Adrenal gland (tissue), 12 donors: ENCODE results near the gene NPC1. TPM values are rescaled to one million over a fixed set of nuclear protein-coding genes. Genes with fewer than 3 reads are reported as not detected.

Experiments
- DNase-seq, 7 donors: peaks; one replicate each; pipeline ENCODE4 v3.0.0-alpha.2; 2019 to 2020
- H3K27ac ChIP-seq, 5 donors: fragments of 200-600 bp; sonication (generic) in 4 of 5; 1 replicate in 3 of 5; 2 replicates in 2 of 5; pipeline versions ENCODE4 v1.5.1 to v1.8.0; 2016 to 2020; ENCODE audit warnings: mild to moderate bottlenecking in 1 of 5
- H3K27me3 ChIP-seq: fragments of 200-600 bp; 2 replicates; pipeline ENCODE4 v1.8.0; 2021
- H3K36me3 ChIP-seq, 2 donors: fragments of 200-600 bp; replicated peaks in 1 of 2; 1 replicate in 1 of 2; 2 replicates in 1 of 2; pipeline versions ENCODE4 v1.5.1 to v1.8.0; 2018 to 2022
- H3K4me1 ChIP-seq, 2 donors: fragments of 200-600 bp; replicated peaks in 1 of 2; 1 replicate in 1 of 2; 2 replicates in 1 of 2; pipeline versions ENCODE4 v1.5.1 to v1.8.0; 2018 to 2021
- H3K4me3 ChIP-seq, 4 donors: fragments of 200-600 bp; sonication (generic) in 3 of 4; one replicate each; pipeline ENCODE4 v1.5.1; 2016 to 2018
- H3K9me3 ChIP-seq, 3 donors: fragments of 200-600 bp; sonication (generic) in 1 of 3; replicated peaks in 1 of 3; 1 replicate in 2 of 3; 2 replicates in 1 of 3; pipeline versions ENCODE4 v1.5.1 to v1.8.0; 2016 to 2021
- CTCF ChIP-seq, 6 experiments: fragments of 450-650 bp in 4 of 6; fragments of 200-600 bp in 2 of 6; sonication (generic) in 1 of 6; IDR thresholded peaks; 1 replicate in 5 of 6; 2 replicates in 1 of 6; pipeline versions ENCODE4 v1.5.1 to v1.8.0; 2016 to 2021; ENCODE audit warnings: antibody characterized with exemption in 6 of 6, mild to moderate bottlenecking in 2 of 6, moderate library complexity in 1 of 6
- POLR2A ChIP-seq, 2 donors: fragments of 450-650 bp; IDR thresholded peaks; one replicate each; pipeline ENCODE4 v1.6.1; 2017; ENCODE audit warnings: antibody characterized with exemption in 2 of 2, mild to moderate bottlenecking in 2 of 2, moderate library complexity in 1 of 2
- WGBS, 4 donors: extraction: QIAGEN DNeasy Blood & Tissue Kit in 2 of 4; methylation state at CpG; one replicate each; pipeline versions ENCODE4 v1.1.5 to v1.1.7; 2013 to 2017; 5-methylcytosine and 5-hydroxymethylcytosine counted together
- intact Hi-C, 2 donors: fragments of 100-400 bp; cut with DNase I; formaldehyde crosslinking; loops; one replicate each; pipeline versions ENCODE4 v1.14.1 to v1.15.0; 2022 to 2023
- polyA plus RNA-seq, 3 donors: library from polyadenylated mRNA; stranded (reverse); fragments of 200-250 nt in 2 of 3; fragments of 350-450 nt in 1 of 3; fragmentation: Illumina TruSeq in 1 of 3; extraction: RNeasy Lipid Tissue Mini Kit (QIAGEN cat#74804) in 1 of 3; gene quantifications; one replicate each; pipeline ENCODE4 v1.2.3, GENCODE V29; 2013 to 2014
- total RNA-seq, 9 donors: library from RNA; depleted of rRNA in 4 of 9; stranded (reverse); fragments of >200 nt in 4 of 9; fragments of 120-200 nt in 1 of 9; fragmentation: NEBNext Ultra II Directional in 1 of 9; extraction: Animal tissue kit (Norgen Biotek cat#: 25700) in 1 of 9; gene quantifications; one replicate each; pipeline versions ENCODE4 v1.1.0 to v1.2.4, GENCODE V29; 2013 to 2023
- donor health status: healthy with polysubstance abuse.
- donor health status: Bipolar disorder and iron deficiency.
- donor health status: DM: yes; HTN: yes; CAD: no.
- donor health status: DM: no; HTN: no; CAD: no.
- donor health status: DM: no; HTN: no; CAD: no.
- donor health status: DM: yes; HTN: yes; CAD: no.

Gene NPC1
- total and polyA plus RNA-seq, 12 donors: 38.3 to 1,631 (median 117) TPM

- Histone ChIP-seq H3K27ac (peak overlapping the region in 1 of 5 donors; percentile 21), H3K27me3 (no peaks in the 10 kb centered on the region), H3K4me3 (no peak overlapping the region), H3K36me3 (no peaks in the 10 kb centered on the region), H3K9me3 (no peaks in the 10 kb centered on the region), H3K4me1 (peaks cover 27 to 30% of the 10 kb centered on the region in 2 donors)
- DNase-seq: peak in 1 of 7 donors; percentile 15
- WGBS, 4 donors: 90 to 96% (median 96%) methylated on average over 5 of the region's 5 CpGs
- intact Hi-C loops: no loop called here
- TF ChIP-seq CTCF (IDR thresholded peaks at IDR 0.05) (no peak), POLR2A (IDR thresholded peaks at IDR 0.05) (no peak)
Measured at GRCh38 chr18:23609390-23610023, 23.2 kb upstream of the NPC1 start.

GRCh38 chr18:23608211-23608610, 21.9 kb upstream of the NPC1 start:
- intact Hi-C loops: no loop called here
- Histone ChIP-seq H3K9me3 (no peaks in the 10 kb centered on the region), H3K4me3 (no peak overlapping the region), H3K27me3 (no peaks in the 10 kb centered on the region), H3K27ac (no peak overlapping the region), H3K36me3 (no peaks in the 10 kb centered on the region), H3K4me1 (peaks cover 18 to 20% of the 10 kb centered on the region in 2 donors)
- no peak for TF ChIP-seq CTCF (IDR thresholded peaks at IDR 0.05)
- no peak for TF ChIP-seq POLR2A (IDR thresholded peaks at IDR 0.05)
- peak in 1 of 7 donors; percentile 11 for DNase-seq
- WGBS, 4 donors: 80 to 98% (median 86%) methylated on average over 2 of the region's 2 CpGs

- no peaks in the 10 kb centered on the region for H3K36me3 ChIP-seq
- no peak for TF ChIP-seq POLR2A (IDR thresholded peaks at IDR 0.05)
- TF ChIP-seq CTCF (IDR thresholded peaks at IDR 0.05): no peak
- intact Hi-C loops: no loop called here
- peak in 1 of 7 donors; percentile 10 for DNase-seq
- H3K9me3 ChIP-seq: no peaks in the 10 kb centered on the region
- no peaks in the 10 kb centered on the region for H3K27me3 ChIP-seq
- peaks cover 0 to 8% of the 10 kb centered on the region in 2 donors for H3K4me1 ChIP-seq
- H3K27ac ChIP-seq: no peak overlapping the region
- H3K4me3 ChIP-seq: no peak overlapping the region
Measured at GRCh38 chr18:23605941-23606340, 19.6 kb upstream of the NPC1 start.

- H3K4me3 ChIP-seq: no peak overlapping the region
- intact Hi-C loops: no loop called here
- DNase-seq: no peak
- no peaks in the 10 kb centered on the region for H3K9me3 ChIP-seq
- 57 to 69% (median 66%) methylated on average over 1 of the region's 1 CpG for WGBS, 4 donors
- no peak for TF ChIP-seq POLR2A (IDR thresholded peaks at IDR 0.05)
- no peak for TF ChIP-seq CTCF (IDR thresholded peaks at IDR 0.05)
- H3K36me3 ChIP-seq: no peaks in the 10 kb centered on the region
- no peaks in the 10 kb centered on the region for H3K27me3 ChIP-seq
- no peak overlapping the region for H3K27ac ChIP-seq
- no peaks in the 10 kb centered on the region for H3K4me1 ChIP-seq
Measured at GRCh38 chr18:23599809-23600208, 13.5 kb upstream of the NPC1 start.
